22Rv1 (cell line): ENCODE results near the gene PARP15.

Source experiments
- ZFX ChIP-seq: fragments of 450-650 bp; IDR thresholded peaks from 2 replicates; pipeline ENCODE4 v1.6.1; 2017; ENCODE audit warnings: antibody characterized with exemption, borderline replicate concordance
- TF ChIP-seq, protein P1 (sequence below): fragments of 450-650 bp; IDR thresholded peaks from 2 replicates; pipeline ENCODE4 v1.5.1; 2017; ENCODE audit warnings: mild to moderate bottlenecking

DNA sequence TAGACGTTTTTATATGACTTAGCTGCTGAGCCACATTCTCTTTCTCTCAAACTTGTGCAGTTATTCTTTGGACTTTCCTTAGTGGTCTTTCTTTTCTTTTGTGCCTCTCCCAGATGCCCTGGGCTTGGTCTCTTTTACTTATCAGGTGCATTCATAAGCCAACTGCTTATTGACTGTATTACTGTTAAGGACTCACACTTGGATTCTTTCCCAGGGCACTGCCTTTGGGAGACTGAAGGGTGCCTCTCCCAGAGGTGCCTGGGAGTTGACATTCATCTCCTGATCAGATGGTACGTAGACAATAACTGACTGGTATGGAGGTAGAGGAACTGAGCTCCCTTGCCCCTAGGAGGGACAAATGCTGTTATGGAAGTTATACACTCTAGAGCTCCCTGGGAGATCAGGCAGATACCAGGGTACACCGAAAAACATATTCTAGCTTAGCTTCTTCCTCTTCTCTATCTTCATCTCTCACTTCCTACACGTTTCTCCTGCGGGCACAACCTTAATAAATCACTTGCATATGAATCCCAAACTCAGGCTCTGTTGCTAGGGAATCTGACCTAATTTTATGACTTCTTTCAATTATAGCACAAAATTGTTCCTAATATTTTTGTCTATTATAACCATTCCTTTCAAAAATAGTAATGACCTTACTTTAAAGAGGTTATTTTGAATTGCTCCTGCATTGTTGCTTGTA, 24.7 kb downstream of the PARP15 start:
- TF ChIP-seq, protein P1, sequence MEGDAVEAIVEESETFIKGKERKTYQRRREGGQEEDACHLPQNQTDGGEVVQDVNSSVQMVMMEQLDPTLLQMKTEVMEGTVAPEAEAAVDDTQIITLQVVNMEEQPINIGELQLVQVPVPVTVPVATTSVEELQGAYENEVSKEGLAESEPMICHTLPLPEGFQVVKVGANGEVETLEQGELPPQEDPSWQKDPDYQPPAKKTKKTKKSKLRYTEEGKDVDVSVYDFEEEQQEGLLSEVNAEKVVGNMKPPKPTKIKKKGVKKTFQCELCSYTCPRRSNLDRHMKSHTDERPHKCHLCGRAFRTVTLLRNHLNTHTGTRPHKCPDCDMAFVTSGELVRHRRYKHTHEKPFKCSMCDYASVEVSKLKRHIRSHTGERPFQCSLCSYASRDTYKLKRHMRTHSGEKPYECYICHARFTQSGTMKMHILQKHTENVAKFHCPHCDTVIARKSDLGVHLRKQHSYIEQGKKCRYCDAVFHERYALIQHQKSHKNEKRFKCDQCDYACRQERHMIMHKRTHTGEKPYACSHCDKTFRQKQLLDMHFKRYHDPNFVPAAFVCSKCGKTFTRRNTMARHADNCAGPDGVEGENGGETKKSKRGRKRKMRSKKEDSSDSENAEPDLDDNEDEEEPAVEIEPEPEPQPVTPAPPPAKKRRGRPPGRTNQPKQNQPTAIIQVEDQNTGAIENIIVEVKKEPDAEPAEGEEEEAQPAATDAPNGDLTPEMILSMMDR = no peak
- no peak for TF ChIP-seq ZFX
